Measurements from ENCODE around the gene PADI2. TPM values are rescaled to one million over a fixed set of nuclear protein-coding genes. Genes with fewer than 3 reads are reported as not detected.
A peak's percentile ranks its signal among the peaks of the same experiment; 100 is the strongest.

PADI2 gene
- total and polyA plus RNA-seq, 9 of the 15 experiments (the other 6 are each of a cell fraction or from before 2014, with no cell fraction given): 0.01 to 0.11 (median 0.01) TPM; not detected in 5

DNA sequence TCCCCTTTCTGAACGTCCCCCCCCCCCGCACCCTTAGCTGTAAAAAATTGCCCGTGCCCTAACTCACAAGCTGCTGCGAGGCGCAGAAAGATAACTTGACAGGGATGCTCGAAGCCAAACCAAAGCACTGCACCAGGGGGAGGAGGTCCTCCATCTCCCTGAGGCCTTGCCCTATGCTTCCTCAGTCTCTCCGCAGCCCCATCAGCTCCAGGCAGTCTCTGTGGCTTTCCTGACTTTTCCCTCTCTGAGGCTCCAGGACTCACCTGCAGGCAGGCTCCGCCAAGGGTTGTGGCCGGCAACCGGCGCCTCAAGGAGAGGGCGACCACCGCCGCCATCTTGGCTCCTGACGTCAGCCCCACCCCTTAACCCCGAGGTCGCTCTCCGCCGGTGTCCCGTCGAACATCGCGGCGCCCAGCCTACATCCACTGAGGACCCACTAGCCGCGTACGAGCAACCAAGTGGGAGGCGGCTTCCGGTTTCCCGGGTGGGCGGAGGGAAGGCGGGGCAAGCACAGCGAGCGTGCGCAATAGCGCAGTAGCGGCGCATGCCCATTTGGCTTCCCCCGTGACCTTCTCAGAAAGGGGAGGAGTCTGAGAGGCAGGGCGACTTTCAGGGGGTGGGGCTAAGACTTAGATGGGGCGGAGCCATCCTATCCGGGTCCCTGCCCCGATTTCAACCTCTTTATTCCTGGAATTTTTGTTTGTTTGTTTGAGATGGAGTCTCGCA lies 65.4 kb downstream of the PADI2 start, which contains the start of gene SDHB (continued):
- peak; percentile 76; the same call in 1 of the 2 replicates for TF ChIP-seq ZBTB7A (IDR thresholded peaks at IDR 0.05; ENCODE audit: borderline replicate concordance, control insufficient read depth, low read depth, low read length)
- TF ChIP-seq RHOXF2B (CRISPR knock-in tag; conservative IDR thresholded peaks at IDR 0.05): 0 out of 2 replicates have a peak, but pooled peaks have one; percentile 55
- TF ChIP-seq, protein P1, sequence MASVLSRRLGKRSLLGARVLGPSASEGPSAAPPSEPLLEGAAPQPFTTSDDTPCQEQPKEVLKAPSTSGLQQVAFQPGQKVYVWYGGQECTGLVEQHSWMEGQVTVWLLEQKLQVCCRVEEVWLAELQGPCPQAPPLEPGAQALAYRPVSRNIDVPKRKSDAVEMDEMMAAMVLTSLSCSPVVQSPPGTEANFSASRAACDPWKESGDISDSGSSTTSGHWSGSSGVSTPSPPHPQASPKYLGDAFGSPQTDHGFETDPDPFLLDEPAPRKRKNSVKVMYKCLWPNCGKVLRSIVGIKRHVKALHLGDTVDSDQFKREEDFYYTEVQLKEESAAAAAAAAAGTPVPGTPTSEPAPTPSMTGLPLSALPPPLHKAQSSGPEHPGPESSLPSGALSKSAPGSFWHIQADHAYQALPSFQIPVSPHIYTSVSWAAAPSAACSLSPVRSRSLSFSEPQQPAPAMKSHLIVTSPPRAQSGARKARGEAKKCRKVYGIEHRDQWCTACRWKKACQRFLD (CRISPR knock-in tag; IDR thresholded peaks at IDR 0.05): no peak
- no peak for TF ChIP-seq PURB (CRISPR knock-in tag; IDR thresholded peaks at IDR 0.05; ENCODE audit: low read depth)
- TF ChIP-seq ETV6 (IDR thresholded peaks at IDR 0.05; ENCODE audit: borderline replicate concordance in 1 of 2, low read depth in 2 of 2, low read length in 1 of 2): no peak
- TF ChIP-seq ETV6 (CRISPR knock-in tag; IDR thresholded peaks at IDR 0.05; ENCODE audit: borderline replicate concordance): no peak
- TF ChIP-seq, protein P2, sequence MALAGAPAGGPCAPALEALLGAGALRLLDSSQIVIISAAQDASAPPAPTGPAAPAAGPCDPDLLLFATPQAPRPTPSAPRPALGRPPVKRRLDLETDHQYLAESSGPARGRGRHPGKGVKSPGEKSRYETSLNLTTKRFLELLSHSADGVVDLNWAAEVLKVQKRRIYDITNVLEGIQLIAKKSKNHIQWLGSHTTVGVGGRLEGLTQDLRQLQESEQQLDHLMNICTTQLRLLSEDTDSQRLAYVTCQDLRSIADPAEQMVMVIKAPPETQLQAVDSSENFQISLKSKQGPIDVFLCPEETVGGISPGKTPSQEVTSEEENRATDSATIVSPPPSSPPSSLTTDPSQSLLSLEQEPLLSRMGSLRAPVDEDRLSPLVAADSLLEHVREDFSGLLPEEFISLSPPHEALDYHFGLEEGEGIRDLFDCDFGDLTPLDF (CRISPR knock-in tag; IDR thresholded peaks at IDR 0.05): 0 out of 2 replicates have a peak, but pooled peaks have one; percentile 45
- TF ChIP-seq, protein P3, sequence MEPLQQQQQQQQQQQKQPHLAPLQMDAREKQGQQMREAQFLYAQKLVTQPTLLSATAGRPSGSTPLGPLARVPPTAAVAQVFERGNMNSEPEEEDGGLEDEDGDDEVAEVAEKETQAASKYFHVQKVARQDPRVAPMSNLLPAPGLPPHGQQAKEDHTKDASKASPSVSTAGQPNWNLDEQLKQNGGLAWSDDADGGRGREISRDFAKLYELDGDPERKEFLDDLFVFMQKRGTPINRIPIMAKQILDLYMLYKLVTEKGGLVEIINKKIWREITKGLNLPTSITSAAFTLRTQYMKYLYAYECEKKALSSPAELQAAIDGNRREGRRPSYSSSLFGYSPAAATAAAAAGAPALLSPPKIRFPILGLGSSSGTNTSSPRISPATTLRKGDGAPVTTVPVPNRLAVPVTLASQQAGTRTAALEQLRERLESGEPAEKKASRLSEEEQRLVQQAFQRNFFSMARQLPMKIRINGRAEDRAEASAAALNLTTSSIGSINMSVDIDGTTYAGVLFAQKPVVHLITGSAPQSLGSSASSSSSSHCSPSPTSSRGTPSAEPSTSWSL (CRISPR knock-in tag; IDR thresholded peaks at IDR 0.05; ENCODE audit: borderline replicate concordance): no peak
- no peak for TF ChIP-seq ZNF75A (CRISPR knock-in tag; IDR thresholded peaks at IDR 0.05)
- peak; percentile 94 for TF ChIP-seq CREM (IDR thresholded peaks at IDR 0.05; ENCODE audit: low read depth)
- TF ChIP-seq, protein P4, sequence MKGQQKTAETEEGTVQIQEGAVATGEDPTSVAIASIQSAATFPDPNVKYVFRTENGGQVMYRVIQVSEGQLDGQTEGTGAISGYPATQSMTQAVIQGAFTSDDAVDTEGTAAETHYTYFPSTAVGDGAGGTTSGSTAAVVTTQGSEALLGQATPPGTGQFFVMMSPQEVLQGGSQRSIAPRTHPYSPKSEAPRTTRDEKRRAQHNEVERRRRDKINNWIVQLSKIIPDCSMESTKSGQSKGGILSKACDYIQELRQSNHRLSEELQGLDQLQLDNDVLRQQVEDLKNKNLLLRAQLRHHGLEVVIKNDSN (CRISPR knock-in tag; IDR thresholded peaks at IDR 0.05): peak; percentile 88
- no peak for TF ChIP-seq ZNF644 (tag; IDR thresholded peaks at IDR 0.05; ENCODE audit: low read depth)
- TF ChIP-seq ELF2 (CRISPR knock-in tag; IDR thresholded peaks at IDR 0.05): 0 out of 2 replicates have a peak, but pooled peaks have one; percentile 38
- no peak for TF ChIP-seq ZNF354B (CRISPR knock-in tag; IDR thresholded peaks at IDR 0.05)
- TF ChIP-seq, protein P5, sequence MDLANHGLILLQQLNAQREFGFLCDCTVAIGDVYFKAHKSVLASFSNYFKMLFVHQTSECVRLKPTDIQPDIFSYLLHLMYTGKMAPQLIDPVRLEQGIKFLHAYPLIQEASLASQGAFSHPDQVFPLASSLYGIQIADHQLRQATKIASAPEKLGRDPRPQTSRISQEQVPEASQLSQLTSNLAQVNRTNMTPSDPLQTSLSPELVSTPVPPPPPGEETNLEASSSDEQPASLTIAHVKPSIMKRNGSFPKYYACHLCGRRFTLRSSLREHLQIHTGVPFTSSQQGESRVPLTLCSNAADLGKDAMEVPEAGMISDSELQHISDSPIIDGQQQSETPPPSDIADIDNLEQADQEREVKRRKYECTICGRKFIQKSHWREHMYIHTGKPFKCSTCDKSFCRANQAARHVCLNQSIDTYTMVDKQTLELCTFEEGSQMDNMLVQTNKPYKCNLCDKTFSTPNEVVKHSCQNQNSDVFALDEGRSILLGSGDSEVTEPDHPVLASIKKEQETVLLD (IDR thresholded peaks at IDR 0.05): peak; percentile 90
- TF ChIP-seq, protein P6, sequence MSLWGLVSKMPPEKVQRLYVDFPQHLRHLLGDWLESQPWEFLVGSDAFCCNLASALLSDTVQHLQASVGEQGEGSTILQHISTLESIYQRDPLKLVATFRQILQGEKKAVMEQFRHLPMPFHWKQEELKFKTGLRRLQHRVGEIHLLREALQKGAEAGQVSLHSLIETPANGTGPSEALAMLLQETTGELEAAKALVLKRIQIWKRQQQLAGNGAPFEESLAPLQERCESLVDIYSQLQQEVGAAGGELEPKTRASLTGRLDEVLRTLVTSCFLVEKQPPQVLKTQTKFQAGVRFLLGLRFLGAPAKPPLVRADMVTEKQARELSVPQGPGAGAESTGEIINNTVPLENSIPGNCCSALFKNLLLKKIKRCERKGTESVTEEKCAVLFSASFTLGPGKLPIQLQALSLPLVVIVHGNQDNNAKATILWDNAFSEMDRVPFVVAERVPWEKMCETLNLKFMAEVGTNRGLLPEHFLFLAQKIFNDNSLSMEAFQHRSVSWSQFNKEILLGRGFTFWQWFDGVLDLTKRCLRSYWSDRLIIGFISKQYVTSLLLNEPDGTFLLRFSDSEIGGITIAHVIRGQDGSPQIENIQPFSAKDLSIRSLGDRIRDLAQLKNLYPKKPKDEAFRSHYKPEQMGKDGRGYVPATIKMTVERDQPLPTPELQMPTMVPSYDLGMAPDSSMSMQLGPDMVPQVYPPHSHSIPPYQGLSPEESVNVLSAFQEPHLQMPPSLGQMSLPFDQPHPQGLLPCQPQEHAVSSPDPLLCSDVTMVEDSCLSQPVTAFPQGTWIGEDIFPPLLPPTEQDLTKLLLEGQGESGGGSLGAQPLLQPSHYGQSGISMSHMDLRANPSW (CRISPR knock-in tag; IDR thresholded peaks at IDR 0.05): 0 out of 2 replicates have a peak, but pooled peaks have one; percentile 31
